OCI-LY3 (cell line): ENCODE measurements around the gene MVK.

Experiments
- CTCF ChIP-seq: fragments of 200-600, 300-600 bp; sonication (generic); IDR thresholded peaks from 2 replicates; pipeline ENCODE4 v1.5.1; 2014; ENCODE audit warnings: antibody characterized with exemption, low read length, low read depth
- EZH2phosphoT487 ChIP-seq: fragments of 200-600 bp; shearing (Covaris generic); IDR thresholded peaks from 2 replicates; pipeline ENCODE4 v1.6.1; 2018; ENCODE audit warnings: antibody characterized with exemption, mixed run types, low read depth

GRCh38 chr12:109542876-109543275 is 30.7 kb upstream of the MVK start:
- TF ChIP-seq CTCF (no peak), EZH2phosphoT487 (no peak)
